Lower leg skin (tissue), 4 donors: ENCODE measurements around the gene IL3RA. TPM values are rescaled to one million over a fixed set of nuclear protein-coding genes. Genes with fewer than 3 reads are reported as not detected.
A peak's percentile ranks its signal among the peaks of the same experiment; 100 is the strongest.

ENCODE experiments used
- DNase-seq, 2 donors: peaks; one replicate each; pipeline ENCODE4 v3.0.0-alpha.2; 2019; ENCODE audit warnings: low spot score in 2 of 2
- H3K4me3 ChIP-seq: fragments of 200-600 bp; sonication (generic); 2 replicates; pipeline ENCODE4 v1.5.1; 2017; ENCODE audit warnings: mild to moderate bottlenecking, low read depth; ENCODE audit not compliant: poor library complexity, severe bottlenecking
- POLR2A ChIP-seq, 2 donors: fragments of 450-650 bp; IDR thresholded peaks; one replicate each; pipeline ENCODE4 v1.6.1; 2016 to 2017; ENCODE audit warnings: antibody characterized with exemption in 2 of 2, mild to moderate bottlenecking in 1 of 2, moderate library complexity in 1 of 2
- WGBS, 2 donors: methylation state at CpG; one replicate each; pipeline ENCODE4 v1.1.5; 2018; 5-methylcytosine and 5-hydroxymethylcytosine counted together
- intact Hi-C: fragments of 100-400 bp; cut with DNase I; formaldehyde crosslinking; loops from one replicate; pipeline ENCODE4 v1.15.0; 2023; ENCODE audit warnings: low total_unique reads
- total RNA-seq, 4 donors: library from RNA; depleted of rRNA; stranded (reverse); fragments of >200 nt; gene quantifications; one replicate each; pipeline ENCODE4 v1.1.0, GENCODE V29; 2016
- TF ChIP-seq, protein P1 (sequence below), 3 donors: fragments of 450-650 bp; IDR thresholded peaks; one replicate each; pipeline ENCODE4 v1.5.1; 2016; ENCODE audit warnings: antibody characterized with exemption in 3 of 3, mild to moderate bottlenecking in 3 of 3, moderate library complexity in 2 of 3

The IL3RA gene
- total RNA-seq, 4 donors from 2014 or later = 1.7 to 6.2 (median 4.5) TPM

- 0 to 1% methylated on average over 15 to 17 of the region's 76 CpGs for WGBS, 2 donors
- peak overlapping the region; percentile 50 for H3K4me3 ChIP-seq
- intact Hi-C loops = no loop called here
- peak; percentile 60 to 91 for DNase-seq
- peak in 1 of 2 donors; percentile 13 for TF ChIP-seq POLR2A (IDR thresholded peaks at IDR 0.05)
- TF ChIP-seq, protein P1, sequence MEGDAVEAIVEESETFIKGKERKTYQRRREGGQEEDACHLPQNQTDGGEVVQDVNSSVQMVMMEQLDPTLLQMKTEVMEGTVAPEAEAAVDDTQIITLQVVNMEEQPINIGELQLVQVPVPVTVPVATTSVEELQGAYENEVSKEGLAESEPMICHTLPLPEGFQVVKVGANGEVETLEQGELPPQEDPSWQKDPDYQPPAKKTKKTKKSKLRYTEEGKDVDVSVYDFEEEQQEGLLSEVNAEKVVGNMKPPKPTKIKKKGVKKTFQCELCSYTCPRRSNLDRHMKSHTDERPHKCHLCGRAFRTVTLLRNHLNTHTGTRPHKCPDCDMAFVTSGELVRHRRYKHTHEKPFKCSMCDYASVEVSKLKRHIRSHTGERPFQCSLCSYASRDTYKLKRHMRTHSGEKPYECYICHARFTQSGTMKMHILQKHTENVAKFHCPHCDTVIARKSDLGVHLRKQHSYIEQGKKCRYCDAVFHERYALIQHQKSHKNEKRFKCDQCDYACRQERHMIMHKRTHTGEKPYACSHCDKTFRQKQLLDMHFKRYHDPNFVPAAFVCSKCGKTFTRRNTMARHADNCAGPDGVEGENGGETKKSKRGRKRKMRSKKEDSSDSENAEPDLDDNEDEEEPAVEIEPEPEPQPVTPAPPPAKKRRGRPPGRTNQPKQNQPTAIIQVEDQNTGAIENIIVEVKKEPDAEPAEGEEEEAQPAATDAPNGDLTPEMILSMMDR (IDR thresholded peaks at IDR 0.05) = no peak
Measured at GRCh38 chrX:1392376-1393068, 55.9 kb downstream of the IL3RA start.

DNA sequence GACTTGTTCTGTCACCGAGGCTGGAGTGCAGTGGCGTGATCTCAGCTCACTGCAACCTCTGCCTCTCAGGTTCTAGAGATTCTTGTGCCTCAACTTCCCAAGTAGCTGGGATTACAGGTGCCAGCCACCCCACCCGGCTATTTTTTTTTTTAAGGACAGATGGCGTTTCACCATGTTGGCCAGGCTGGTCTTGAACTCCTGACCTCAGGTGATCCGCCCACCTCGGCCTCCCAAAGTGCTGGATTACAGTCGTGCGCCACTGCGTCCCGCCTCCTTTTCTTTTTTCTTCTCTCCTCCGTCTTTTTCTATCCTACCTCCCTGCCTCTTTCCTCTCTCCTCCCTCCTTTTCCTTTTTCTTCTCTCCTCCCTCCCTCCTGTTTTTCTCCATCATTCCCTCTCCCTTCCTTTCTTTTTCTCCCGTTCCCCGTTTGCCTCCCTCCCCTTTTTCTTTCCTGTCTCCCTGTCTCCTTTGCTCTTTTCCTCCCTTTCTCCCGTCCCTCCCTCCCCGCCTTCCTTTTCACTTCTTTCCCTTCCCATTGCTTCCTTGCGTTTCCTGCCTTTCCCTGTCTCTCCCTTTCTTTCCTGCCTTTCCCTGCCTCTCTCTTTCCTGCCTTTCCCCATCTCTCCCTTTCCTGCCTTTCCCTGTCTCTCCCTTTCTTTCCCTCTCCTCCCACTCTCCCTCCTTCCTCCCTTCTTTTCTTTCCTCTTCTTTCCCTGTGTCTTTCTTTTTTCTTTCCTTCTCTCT is 57.5 kb downstream of the IL3RA start:
- peak in 1 of 2 donors; percentile 72 for DNase-seq
- no peak overlapping the region for H3K4me3 ChIP-seq
- TF ChIP-seq, protein P1 (IDR thresholded peaks at IDR 0.05) = no peak
- TF ChIP-seq POLR2A (IDR thresholded peaks at IDR 0.05) = no peak
- WGBS, 2 donors = 47 to 61% methylated on average over 16 of the region's 16 CpGs
- intact Hi-C loops = no loop called here

- peak in 1 of 2 donors; percentile 86 for DNase-seq
- 69 to 71% methylated on average over 14 to 21 of the region's 22 CpGs for WGBS, 2 donors
Measured at GRCh38 chrX:1394731-1395501, 58.3 kb downstream of the IL3RA start.

DNA sequence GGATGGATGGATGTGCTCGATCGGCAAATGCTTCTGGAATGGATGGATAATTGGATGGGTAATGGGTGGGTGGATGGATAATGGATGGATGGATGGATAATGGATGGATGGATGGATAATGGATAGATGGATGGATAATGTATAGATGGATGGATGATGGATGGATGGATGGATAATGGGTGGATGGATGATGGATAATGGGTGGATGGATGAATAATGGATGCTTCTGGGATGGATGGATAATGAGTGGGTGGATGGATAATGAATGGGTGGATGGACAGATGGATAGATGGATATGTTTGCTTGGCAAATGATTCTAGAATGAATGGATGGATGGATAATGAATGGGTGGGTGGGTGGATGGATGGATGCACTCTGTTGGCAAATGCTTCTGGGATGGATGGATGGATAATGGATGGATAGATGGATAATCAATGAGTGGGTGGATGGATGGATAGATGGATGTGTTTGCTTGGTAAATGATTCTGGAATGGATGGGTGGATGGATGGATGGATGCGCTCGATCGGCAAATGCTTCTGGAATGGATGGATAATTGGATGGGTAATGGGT is 59.1 kb downstream of the IL3RA start:
- TF ChIP-seq POLR2A (IDR thresholded peaks at IDR 0.05) = no peak
- TF ChIP-seq, protein P1 (IDR thresholded peaks at IDR 0.05) = no peak

More at GRCh38 chrX:1394731-1395501, 58.3 kb downstream of the IL3RA start:
- TF ChIP-seq, protein P1 (IDR thresholded peaks at IDR 0.05) = no peak
- no peak for TF ChIP-seq POLR2A (IDR thresholded peaks at IDR 0.05)
- intact Hi-C loops = no loop called here
- H3K4me3 ChIP-seq = no peak overlapping the region

GRCh38 chrX:1397001-1397400 is 60.4 kb downstream of the IL3RA start:
- no peak overlapping the region for H3K4me3 ChIP-seq
- intact Hi-C loops = no loop called here
- WGBS, 2 donors = 80 to 81% methylated on average over 15 of the region's 15 CpGs
- no peak for DNase-seq
- TF ChIP-seq, protein P1 (IDR thresholded peaks at IDR 0.05) = no peak
- no peak for TF ChIP-seq POLR2A (IDR thresholded peaks at IDR 0.05)

More for the DNA sequence above, 59.1 kb downstream of the IL3RA start:
- DNase-seq = peak in 1 of 2 donors; percentile 18
- intact Hi-C loops = no loop called here
- WGBS, 2 donors = 91 to 93% methylated on average over 5 of the region's 5 CpGs
- H3K4me3 ChIP-seq = no peak overlapping the region
